Mammary epithelial cell (primary cell): ENCODE measurements around the gene IRF4.

Experiments used
- EZH2 ChIP-seq: IDR thresholded peaks from 2 replicates; pipeline ENCODE4 v1.6.1; 2012; ENCODE audit warnings: low read length, inconsistent platforms, borderline replicate concordance
- TF ChIP-seq, protein P1 (sequence below), 2 donors: IDR thresholded peaks in 1 of 2; conservative IDR thresholded peaks in 1 of 2; 2 replicates each; pipeline ENCODE4 v1.5.1; 2011 to 2012; ENCODE audit warnings: inconsistent platforms in 2 of 2, low read length in 2 of 2, mild to moderate bottlenecking in 2 of 2, control low read depth in 1 of 2, low read depth in 1 of 2; ENCODE audit not compliant: insufficient read depth in 1 of 2; ENCODE audit errors: extremely low read depth in 1 of 2

DNA sequence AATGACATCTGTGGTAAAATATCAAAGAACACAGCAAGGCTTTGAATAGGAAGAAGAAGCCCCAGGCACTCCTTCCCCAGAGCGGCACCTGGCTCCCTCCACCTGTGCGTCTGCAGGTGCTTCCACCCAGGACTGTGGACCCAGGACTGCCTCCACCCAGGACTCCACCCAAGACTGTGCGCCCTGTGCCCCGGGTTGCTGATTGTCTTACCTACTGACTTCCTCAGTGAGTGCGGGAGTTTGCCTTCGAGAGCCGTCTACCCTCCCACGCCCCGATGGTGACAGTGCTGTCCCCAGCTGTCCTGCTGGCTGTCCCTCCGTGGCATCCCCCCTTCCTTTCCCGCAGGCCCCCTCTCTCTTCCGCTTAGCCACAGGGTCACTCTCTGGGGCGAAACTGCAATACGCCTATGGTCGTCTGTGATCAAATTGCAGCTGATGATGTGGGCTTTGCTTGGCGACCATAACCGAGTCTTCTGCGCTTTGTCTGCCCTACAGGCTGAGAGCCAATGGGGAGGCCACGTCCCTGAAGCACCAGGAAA is 52.1 kb downstream of the IRF4 start:
- TF ChIP-seq, protein P1, sequence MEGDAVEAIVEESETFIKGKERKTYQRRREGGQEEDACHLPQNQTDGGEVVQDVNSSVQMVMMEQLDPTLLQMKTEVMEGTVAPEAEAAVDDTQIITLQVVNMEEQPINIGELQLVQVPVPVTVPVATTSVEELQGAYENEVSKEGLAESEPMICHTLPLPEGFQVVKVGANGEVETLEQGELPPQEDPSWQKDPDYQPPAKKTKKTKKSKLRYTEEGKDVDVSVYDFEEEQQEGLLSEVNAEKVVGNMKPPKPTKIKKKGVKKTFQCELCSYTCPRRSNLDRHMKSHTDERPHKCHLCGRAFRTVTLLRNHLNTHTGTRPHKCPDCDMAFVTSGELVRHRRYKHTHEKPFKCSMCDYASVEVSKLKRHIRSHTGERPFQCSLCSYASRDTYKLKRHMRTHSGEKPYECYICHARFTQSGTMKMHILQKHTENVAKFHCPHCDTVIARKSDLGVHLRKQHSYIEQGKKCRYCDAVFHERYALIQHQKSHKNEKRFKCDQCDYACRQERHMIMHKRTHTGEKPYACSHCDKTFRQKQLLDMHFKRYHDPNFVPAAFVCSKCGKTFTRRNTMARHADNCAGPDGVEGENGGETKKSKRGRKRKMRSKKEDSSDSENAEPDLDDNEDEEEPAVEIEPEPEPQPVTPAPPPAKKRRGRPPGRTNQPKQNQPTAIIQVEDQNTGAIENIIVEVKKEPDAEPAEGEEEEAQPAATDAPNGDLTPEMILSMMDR (conservative IDR thresholded peaks at IDR 0.05 in 1 of 2, IDR thresholded peaks at IDR 0.05 in 1 of 2; ENCODE audit: extremely low read depth in 1 of 2, insufficient read depth in 1 of 2, low read depth in 1 of 2, low read length in 2 of 2): no peak
- no peak for TF ChIP-seq EZH2
